NCI-H146 (cell line): ENCODE results near the gene ADGRD1.
"Not testable (repeated sequence)": the region's sequence is repeated elsewhere in the genome, so short reads cannot be mapped to it uniquely, and the experiment has no call there.

Source experiments
- DNase-seq: peaks from one replicate; lab custom pipeline; 2025; lab: John Stamatoyannopoulos, UW

ADGRD1 gene

GRCh38 chr12:130987151-130987931 lies 33.6 kb downstream of the ADGRD1 start:
- DNase-seq = no peak

GRCh38 chr12:130988261-130988660 lies 34.6 kb downstream of the ADGRD1 start:
- no peak for DNase-seq

- DNase-seq = no peak
Observed at GRCh38 chr12:130988751-130989150, 35.0 kb downstream of the ADGRD1 start.

GRCh38 chr12:130989391-130989790 lies 35.7 kb downstream of the ADGRD1 start:
- no peak for DNase-seq

- no peak for DNase-seq
Observed at GRCh38 chr12:130990034-130990433, 36.3 kb downstream of the ADGRD1 start.

- no peak for DNase-seq
Observed at GRCh38 chr12:130992448-130992847, 38.7 kb downstream of the ADGRD1 start.

- no peak for DNase-seq
Observed at GRCh38 chr12:130992979-130993538, 39.4 kb downstream of the ADGRD1 start.

GRCh38 chr12:130993759-130994670 lies 40.3 kb downstream of the ADGRD1 start:
- DNase-seq = peak; percentile 1

GRCh38 chr12:130994821-130995375 lies 41.2 kb downstream of the ADGRD1 start:
- DNase-seq = no peak

GRCh38 chr12:130995386-130995969 lies 41.8 kb downstream of the ADGRD1 start:
- DNase-seq = not testable (repeated sequence)

- DNase-seq = no peak
Observed at GRCh38 chr12:130998136-130998535, 44.4 kb downstream of the ADGRD1 start.

GRCh38 chr12:131000000-131000486 lies 46.3 kb downstream of the ADGRD1 start:
- no peak for DNase-seq

GRCh38 chr12:131001493-131001892 lies 47.8 kb downstream of the ADGRD1 start:
- DNase-seq = no peak

- DNase-seq = no peak
Observed at GRCh38 chr12:131002216-131002631, 48.5 kb downstream of the ADGRD1 start.

GRCh38 chr12:131003036-131003715 lies 49.5 kb downstream of the ADGRD1 start:
- no peak for DNase-seq

- peak; percentile 3 for DNase-seq
Observed at GRCh38 chr12:131003716-131004045, 50.0 kb downstream of the ADGRD1 start.

- no peak for DNase-seq
Observed at GRCh38 chr12:131004166-131004565, 50.5 kb downstream of the ADGRD1 start.

GRCh38 chr12:131005161-131006035 lies 51.7 kb downstream of the ADGRD1 start:
- no peak for DNase-seq

- DNase-seq = no peak
Observed at GRCh38 chr12:131006036-131006735, 52.5 kb downstream of the ADGRD1 start.
